Measurements from ENCODE around the gene TRPM7. TPM values are rescaled to one million over a fixed set of nuclear protein-coding genes. Genes with fewer than 3 reads are reported as not detected.

Gene TRPM7
- total and polyA plus RNA-seq, 8 donors: 4.0 to 92.8 (median 27.8) TPM

GRCh38 chr15:50542887-50543210, 143.7 kb downstream of the TRPM7 start:
- peaks cover 0 to 4% (median 0%) of the 10 kb centered on the region in 3 donors for H3K27me3 ChIP-seq
- intact Hi-C loops (cut with DNase I; ENCODE audit: low total_unique reads): no loop called here
- no peaks in the 10 kb centered on the region for H3K9me3 ChIP-seq
- H3K4me3 ChIP-seq: no peak overlapping the region
- no peak for DNase-seq
- 81 to 90% (median 89%) methylated on average over 2 of the region's 2 CpGs for WGBS, 5 donors
- TF ChIP-seq EP300 (IDR thresholded peaks at IDR 0.05): no peak
- TF ChIP-seq CTCF (IDR thresholded peaks at IDR 0.05): no peak
- no peak for TF ChIP-seq POLR2AphosphoS5 (IDR thresholded peaks at IDR 0.05)
- no peak for TF ChIP-seq POLR2A (IDR thresholded peaks at IDR 0.05)
- no peaks in the 10 kb centered on the region for H3K4me1 ChIP-seq
- no peaks in the 10 kb centered on the region for H3K36me3 ChIP-seq
- no peak overlapping the region for H3K27ac ChIP-seq

DNA sequence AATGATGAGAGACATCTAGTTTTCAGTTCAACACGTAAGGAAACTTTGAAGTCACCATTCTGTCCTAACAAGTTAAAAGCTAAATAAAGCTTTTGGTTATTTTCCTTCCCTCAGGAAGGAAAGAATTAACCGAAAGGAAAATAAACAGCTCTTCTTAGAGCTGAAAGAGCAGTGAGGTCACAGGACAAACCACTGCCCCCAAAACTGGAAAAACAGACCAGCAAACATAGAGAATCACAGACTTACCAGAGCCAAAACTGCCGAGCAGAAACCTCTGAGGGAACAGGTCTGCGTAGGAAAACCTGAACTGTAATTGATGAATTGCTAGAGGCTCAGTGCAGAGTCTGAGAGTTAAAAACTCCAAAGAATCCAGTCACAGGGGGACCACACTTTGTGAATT, 154.8 kb downstream of the TRPM7 start:
- Histone ChIP-seq H3K4me3 (no peak overlapping the region), H3K27me3 (no peaks in the 10 kb centered on the region), H3K27ac (no peak overlapping the region), H3K36me3 (no peaks in the 10 kb centered on the region), H3K9me3 (no peaks in the 10 kb centered on the region), H3K4me1 (no peaks in the 10 kb centered on the region)
- DNase-seq: no peak
- intact Hi-C loops (cut with DNase I; ENCODE audit: low total_unique reads): no loop called here
- no peak for TF ChIP-seq POLR2AphosphoS5 (IDR thresholded peaks at IDR 0.05)
- TF ChIP-seq EP300 (IDR thresholded peaks at IDR 0.05): no peak
- TF ChIP-seq CTCF (IDR thresholded peaks at IDR 0.05): no peak
- TF ChIP-seq POLR2A (IDR thresholded peaks at IDR 0.05): no peak
- 59 to 62% (median 60%) methylated on average over 4 of the region's 4 CpGs for WGBS, 5 donors

GRCh38 chr15:50531163-50531562, 155.4 kb downstream of the TRPM7 start:
- TF ChIP-seq POLR2A (IDR thresholded peaks at IDR 0.05) (no peak), POLR2AphosphoS5 (IDR thresholded peaks at IDR 0.05) (no peak), EP300 (IDR thresholded peaks at IDR 0.05) (no peak), CTCF (IDR thresholded peaks at IDR 0.05) (no peak)
- no peaks in the 10 kb centered on the region for H3K36me3 ChIP-seq
- no peak overlapping the region for H3K27ac ChIP-seq
- intact Hi-C loops (cut with DNase I; ENCODE audit: low total_unique reads): no loop called here
- no peak overlapping the region for H3K4me3 ChIP-seq
- H3K9me3 ChIP-seq: no peaks in the 10 kb centered on the region
- H3K4me1 ChIP-seq: no peaks in the 10 kb centered on the region
- H3K27me3 ChIP-seq: no peaks in the 10 kb centered on the region
- 88 to 93% (median 89%) methylated on average over 4 of the region's 4 CpGs for WGBS, 5 donors
- DNase-seq: no peak

- intact Hi-C loops (cut with DNase I; ENCODE audit: low total_unique reads): no loop called here
- no peaks in the 10 kb centered on the region for H3K9me3 ChIP-seq
- WGBS, 5 donors: 45 to 52% (median 49%) methylated on average over 5 of the region's 5 CpGs
- H3K27ac ChIP-seq: no peak overlapping the region
- no peaks in the 10 kb centered on the region for H3K4me1 ChIP-seq
- peak in 1 of 2 donors; percentile 16 for DNase-seq
- no peaks in the 10 kb centered on the region for H3K27me3 ChIP-seq
- no peaks in the 10 kb centered on the region for H3K36me3 ChIP-seq
- no peak for TF ChIP-seq POLR2AphosphoS5 (IDR thresholded peaks at IDR 0.05)
- no peak for TF ChIP-seq CTCF (IDR thresholded peaks at IDR 0.05)
- no peak for TF ChIP-seq EP300 (IDR thresholded peaks at IDR 0.05)
- no peak overlapping the region for H3K4me3 ChIP-seq
These were observed 162.7 kb downstream of the TRPM7 start for GRCh38 chr15:50523851-50524251.

Measured in stomach (tissue), 9 donors.